Measurements from ENCODE around the gene KRT12. TPM values are rescaled to one million over a fixed set of nuclear protein-coding genes. Genes with fewer than 3 reads are reported as not detected.
"Not testable (repeated sequence)": the region's sequence is repeated elsewhere in the genome, so short reads cannot be mapped to it uniquely, and the experiment has no call there.

Gene KRT12
- total RNA-seq, 1 donor from 2014 or later: not detected

GRCh38 chr17:40859536-40859935 lies 7.5 kb downstream of the KRT12 start:
- no peak overlapping the region for H3K4me3 ChIP-seq (ENCODE audit: low read depth, low read length)
- TF ChIP-seq CTCF (conservative IDR thresholded peaks at IDR 0.05; ENCODE audit: low read depth, low read length): no peak
- peak; percentile 45 for DNase-seq (ENCODE audit: low read depth)

- DNase-seq (ENCODE audit: low read depth): peak; percentile 36
These were observed 8.4 kb downstream of the KRT12 start for GRCh38 chr17:40858667-40859066.

GRCh38 chr17:40857535-40857934 lies 9.5 kb downstream of the KRT12 start:
- no peak for TF ChIP-seq CTCF (conservative IDR thresholded peaks at IDR 0.05; ENCODE audit: low read depth, low read length)
- no peak overlapping the region for H3K4me3 ChIP-seq (ENCODE audit: low read depth, low read length)
- no peak for DNase-seq (ENCODE audit: low read depth)

More at GRCh38 chr17:40858667-40859066, 8.4 kb downstream of the KRT12 start:
- H3K4me3 ChIP-seq (ENCODE audit: low read depth, low read length): not testable (repeated sequence)

GRCh38 chr17:40854175-40854814 lies 12.7 kb downstream of the KRT12 start:
- DNase-seq (ENCODE audit: low read depth): peak; percentile 77
- H3K4me3 ChIP-seq (ENCODE audit: low read depth, low read length): no peak overlapping the region
- no peak for TF ChIP-seq CTCF (conservative IDR thresholded peaks at IDR 0.05; ENCODE audit: low read depth, low read length)

- no peak for DNase-seq (ENCODE audit: low read depth)
- no peak overlapping the region for H3K4me3 ChIP-seq (ENCODE audit: low read depth, low read length)
- TF ChIP-seq CTCF (conservative IDR thresholded peaks at IDR 0.05; ENCODE audit: low read depth, low read length): no peak
These were observed 14.7 kb downstream of the KRT12 start for GRCh38 chr17:40852364-40852763.

- no peak for TF ChIP-seq CTCF (conservative IDR thresholded peaks at IDR 0.05; ENCODE audit: low read depth, low read length)
- no peak for DNase-seq (ENCODE audit: low read depth)
- H3K4me3 ChIP-seq (ENCODE audit: low read depth, low read length): no peak overlapping the region
These were observed 16.6 kb downstream of the KRT12 start for GRCh38 chr17:40850293-40850972.

GRCh38 chr17:40849723-40850122 lies 17.3 kb downstream of the KRT12 start:
- no peak for TF ChIP-seq CTCF (conservative IDR thresholded peaks at IDR 0.05; ENCODE audit: low read depth, low read length)
- no peak for DNase-seq (ENCODE audit: low read depth)
- no peak overlapping the region for H3K4me3 ChIP-seq (ENCODE audit: low read depth, low read length)
